ENCODE measurements around the gene OLA1.

Gene OLA1

DNA sequence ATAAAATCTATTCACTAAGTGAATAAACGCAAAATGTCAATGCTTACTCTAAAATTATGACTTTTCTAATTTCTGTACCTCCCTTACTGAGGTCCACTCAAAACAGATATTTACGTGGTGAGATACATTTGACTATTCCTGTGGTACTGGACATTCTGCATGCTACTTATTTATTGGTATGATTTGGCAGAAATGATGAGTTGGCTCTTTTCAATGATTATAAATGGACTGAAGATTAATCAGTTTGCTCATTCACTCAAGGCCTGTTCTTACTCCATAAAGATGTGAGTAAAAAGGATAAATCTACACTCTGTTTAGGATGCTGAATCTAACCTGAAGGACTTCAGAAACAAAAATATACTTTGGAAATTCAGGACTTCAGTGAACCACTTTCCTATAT lies 98.8 kb downstream of the OLA1 start:
- Histone ChIP-seq H3K23ac (ENCODE audit: low read length) (no peak overlapping the region), H4K12ac (ENCODE audit: low read depth, low read length) (no peak overlapping the region), H2BK12ac (ENCODE audit: low read length) (no peak overlapping the region), H3K36me3 (ENCODE audit: control insufficient read depth in 1 of 2, insufficient read depth in 2 of 2, low read length in 2 of 2) (peaks cover 0 to 2% of the 10 kb centered on the region in 2 experiments), H2AFZ (ENCODE audit: insufficient read depth, low read length, poor library complexity) (no peak overlapping the region), H3K4me2 (ENCODE audit: low read length) (no peak overlapping the region), H3K4me1 (ENCODE audit: control insufficient read depth in 1 of 2, insufficient read depth in 2 of 2, low read length in 2 of 2) (no peaks in the 10 kb centered on the region), H3K79me1 (ENCODE audit: low read length) (no peaks in the 10 kb centered on the region), H3K9me3 (ENCODE audit: insufficient read depth, low read depth, low read length) (no peaks in the 10 kb centered on the region), H2BK120ac (ENCODE audit: insufficient read depth, low read length, poor library complexity) (no peak overlapping the region), H2BK5ac (ENCODE audit: low read depth, low read length, poor library complexity) (no peak overlapping the region), H2AK5ac (ENCODE audit: low read length) (no peak overlapping the region), H3K14ac (ENCODE audit: low read length) (no peak overlapping the region), H3K9ac (ENCODE audit: low read length) (no peak overlapping the region), H3K27ac (ENCODE audit: low read depth, low read length) (no peak overlapping the region), H3K27me3 (ENCODE audit: insufficient read depth, low read length) (no peaks in the 10 kb centered on the region), H3K18ac (ENCODE audit: low read length) (no peak overlapping the region), H3K79me2 (ENCODE audit: control insufficient read depth, insufficient read depth, low read length, poor library complexity) (no peaks in the 10 kb centered on the region), H3K4ac (ENCODE audit: low read depth, low read length) (no peak overlapping the region), H3K4me3 (ENCODE audit: low read depth, low read length) (no peak overlapping the region), H4K91ac (ENCODE audit: low read depth, low read length) (no peak overlapping the region), H4K8ac (ENCODE audit: low read depth, low read length) (no peak overlapping the region)
- WGBS (ENCODE audit: extremely low coverage, insufficient coverage, insufficient read length) = no CpG with 5 or more reads among the region's 2 CpGs
- DNase-seq = no peak

- Histone ChIP-seq H3K14ac (ENCODE audit: low read length) (no peak overlapping the region), H4K8ac (ENCODE audit: low read depth, low read length) (no peak overlapping the region), H4K91ac (ENCODE audit: low read depth, low read length) (no peak overlapping the region), H2AK5ac (ENCODE audit: low read length) (no peak overlapping the region), H3K9ac (ENCODE audit: low read length) (no peak overlapping the region), H3K27me3 (ENCODE audit: insufficient read depth, low read length) (no peaks in the 10 kb centered on the region), H3K4ac (ENCODE audit: low read depth, low read length) (no peak overlapping the region), H3K18ac (ENCODE audit: low read length) (no peak overlapping the region), H2AFZ (ENCODE audit: insufficient read depth, low read length, poor library complexity) (no peak overlapping the region), H3K79me1 (ENCODE audit: low read length) (no peaks in the 10 kb centered on the region), H3K9me3 (ENCODE audit: insufficient read depth, low read depth, low read length) (no peaks in the 10 kb centered on the region), H2BK5ac (ENCODE audit: low read depth, low read length, poor library complexity) (no peak overlapping the region), H3K4me2 (ENCODE audit: low read length) (no peak overlapping the region), H2BK12ac (ENCODE audit: low read length) (no peak overlapping the region), H2BK120ac (ENCODE audit: insufficient read depth, low read length, poor library complexity) (no peak overlapping the region), H3K4me3 (ENCODE audit: low read depth, low read length) (no peak overlapping the region), H3K79me2 (ENCODE audit: control insufficient read depth, insufficient read depth, low read length, poor library complexity) (no peaks in the 10 kb centered on the region), H3K27ac (ENCODE audit: low read depth, low read length) (no peak overlapping the region), H3K23ac (ENCODE audit: low read length) (no peak overlapping the region), H3K36me3 (ENCODE audit: control insufficient read depth in 1 of 2, insufficient read depth in 2 of 2, low read length in 2 of 2) (peaks cover 0 to 3% of the 10 kb centered on the region in 2 experiments), H4K12ac (ENCODE audit: low read depth, low read length) (no peak overlapping the region), H3K4me1 (ENCODE audit: control insufficient read depth in 1 of 2, insufficient read depth in 2 of 2, low read length in 2 of 2) (no peaks in the 10 kb centered on the region)
- no peak for DNase-seq
- no CpG with 5 or more reads among the region's 2 CpGs for WGBS (ENCODE audit: extremely low coverage, insufficient coverage, insufficient read length)
Observed at GRCh38 chr2:174148833-174149232, 99.5 kb downstream of the OLA1 start.

DNA sequence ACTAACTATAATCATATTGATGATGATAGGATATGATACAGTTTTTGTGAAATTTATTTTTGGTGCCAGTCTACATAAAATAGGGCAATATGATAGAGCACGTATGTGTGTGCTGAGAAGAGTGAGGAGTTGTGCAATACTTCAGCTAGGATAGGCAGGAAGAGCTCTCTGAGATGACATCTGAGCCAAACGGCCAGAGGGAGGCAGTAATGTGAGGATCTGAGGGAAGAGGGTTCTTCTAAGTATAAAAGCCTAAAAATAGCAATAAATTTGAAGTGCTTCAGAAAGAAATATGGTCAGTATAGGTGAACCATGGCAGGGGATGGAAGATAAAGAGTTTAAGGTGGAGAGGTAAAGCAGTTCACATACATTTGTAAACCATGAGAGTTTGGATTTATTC lies 102.5 kb downstream of the OLA1 start:
- H2BK120ac ChIP-seq (ENCODE audit: insufficient read depth, low read length, poor library complexity) = no peak overlapping the region
- no peak overlapping the region for H3K9ac ChIP-seq (ENCODE audit: low read length)
- no peak overlapping the region for H4K91ac ChIP-seq (ENCODE audit: low read depth, low read length)
- no peak overlapping the region for H2BK12ac ChIP-seq (ENCODE audit: low read length)
- no CpG with 5 or more reads among the region's 2 CpGs for WGBS (ENCODE audit: extremely low coverage, insufficient coverage, insufficient read length)
- peaks cover 0 to 3% of the 10 kb centered on the region in 2 experiments for H3K36me3 ChIP-seq (ENCODE audit: control insufficient read depth in 1 of 2, insufficient read depth in 2 of 2, low read length in 2 of 2)
- H2BK5ac ChIP-seq (ENCODE audit: low read depth, low read length, poor library complexity) = no peak overlapping the region
- H3K23ac ChIP-seq (ENCODE audit: low read length) = no peak overlapping the region
- H3K18ac ChIP-seq (ENCODE audit: low read length) = no peak overlapping the region
- no peaks in the 10 kb centered on the region for H3K9me3 ChIP-seq (ENCODE audit: insufficient read depth, low read depth, low read length)
- H2AFZ ChIP-seq (ENCODE audit: insufficient read depth, low read length, poor library complexity) = no peak overlapping the region
- H3K79me1 ChIP-seq (ENCODE audit: low read length) = no peaks in the 10 kb centered on the region
- no peaks in the 10 kb centered on the region for H3K4me1 ChIP-seq (ENCODE audit: control insufficient read depth in 1 of 2, insufficient read depth in 2 of 2, low read length in 2 of 2)
- H3K14ac ChIP-seq (ENCODE audit: low read length) = no peak overlapping the region
- no peaks in the 10 kb centered on the region for H3K27me3 ChIP-seq (ENCODE audit: insufficient read depth, low read length)
- no peak for DNase-seq
- H2AK5ac ChIP-seq (ENCODE audit: low read length) = no peak overlapping the region
- no peak overlapping the region for H3K4me2 ChIP-seq (ENCODE audit: low read length)
- no peak overlapping the region for H3K27ac ChIP-seq (ENCODE audit: low read depth, low read length)
- no peak overlapping the region for H3K4me3 ChIP-seq (ENCODE audit: low read depth, low read length)
- H3K79me2 ChIP-seq (ENCODE audit: control insufficient read depth, insufficient read depth, low read length, poor library complexity) = no peaks in the 10 kb centered on the region
- no peak overlapping the region for H4K12ac ChIP-seq (ENCODE audit: low read depth, low read length)
- no peak overlapping the region for H3K4ac ChIP-seq (ENCODE audit: low read depth, low read length)
- no peak overlapping the region for H4K8ac ChIP-seq (ENCODE audit: low read depth, low read length)

GRCh38 chr2:174142290-174142689 lies 106.0 kb downstream of the OLA1 start:
- no peak overlapping the region for H2AK5ac ChIP-seq (ENCODE audit: low read length)

More at GRCh38 chr2:174142290-174142689, 106.0 kb downstream of the OLA1 start:
- Histone ChIP-seq H3K9ac (ENCODE audit: low read length) (no peak overlapping the region), H3K4me1 (ENCODE audit: control insufficient read depth in 1 of 2, insufficient read depth in 2 of 2, low read length in 2 of 2) (no peaks in the 10 kb centered on the region), H3K36me3 (ENCODE audit: control insufficient read depth in 1 of 2, insufficient read depth in 2 of 2, low read length in 2 of 2) (peaks cover 0 to 3% of the 10 kb centered on the region in 2 experiments), H4K8ac (ENCODE audit: low read depth, low read length) (no peak overlapping the region), H3K4me3 (ENCODE audit: low read depth, low read length) (no peak overlapping the region), H4K91ac (ENCODE audit: low read depth, low read length) (no peak overlapping the region), H2BK5ac (ENCODE audit: low read depth, low read length, poor library complexity) (no peak overlapping the region), H3K79me2 (ENCODE audit: control insufficient read depth, insufficient read depth, low read length, poor library complexity) (no peaks in the 10 kb centered on the region), H3K23ac (ENCODE audit: low read length) (no peak overlapping the region), H3K9me3 (ENCODE audit: insufficient read depth, low read depth, low read length) (no peaks in the 10 kb centered on the region), H3K4ac (ENCODE audit: low read depth, low read length) (no peak overlapping the region), H3K27me3 (ENCODE audit: insufficient read depth, low read length) (no peaks in the 10 kb centered on the region), H3K27ac (ENCODE audit: low read depth, low read length) (no peak overlapping the region), H3K4me2 (ENCODE audit: low read length) (no peak overlapping the region), H2BK12ac (ENCODE audit: low read length) (no peak overlapping the region), H2AFZ (ENCODE audit: insufficient read depth, low read length, poor library complexity) (no peak overlapping the region), H3K79me1 (ENCODE audit: low read length) (no peaks in the 10 kb centered on the region), H3K14ac (ENCODE audit: low read length) (no peak overlapping the region), H2BK120ac (ENCODE audit: insufficient read depth, low read length, poor library complexity) (no peak overlapping the region), H3K18ac (ENCODE audit: low read length) (no peak overlapping the region), H4K12ac (ENCODE audit: low read depth, low read length) (no peak overlapping the region)
- DNase-seq = no peak
- WGBS (ENCODE audit: extremely low coverage, insufficient coverage, insufficient read length) = no CpG with 5 or more reads among the region's 2 CpGs
